ENCODE results near the gene POC1A.

- TF ChIP-seq CTCF (IDR thresholded peaks at IDR 0.05; ENCODE audit: low read depth, low read length) (no peak), EZH2phosphoT487 (IDR thresholded peaks at IDR 0.05; ENCODE audit: low read depth) (no peak)
Measured at GRCh38 chr3:52198643-52199608, 44.7 kb upstream of the POC1A start.
